ENCODE measurements around the gene LYVE1.

LYVE1 gene

DNA sequence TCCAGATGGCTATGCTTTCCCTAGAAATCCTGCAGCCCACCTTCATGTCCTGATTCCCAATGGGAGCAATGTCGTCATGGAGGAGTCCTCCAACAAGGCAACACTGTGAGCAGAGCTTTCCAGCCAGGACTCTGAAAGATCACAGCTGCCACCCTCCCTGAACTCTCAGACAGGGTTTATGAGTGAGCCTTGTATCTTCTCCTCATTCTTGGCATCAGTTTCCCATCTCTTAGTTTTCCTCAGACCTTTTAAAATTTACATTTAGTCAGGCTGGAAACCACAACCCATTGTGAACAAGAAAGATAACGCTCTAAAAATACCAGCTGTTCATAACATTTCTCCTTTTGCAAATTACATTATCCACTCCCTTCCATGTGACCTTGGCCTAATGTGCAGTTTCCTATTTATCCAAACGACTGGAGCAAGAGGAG is 15.6 kb upstream of the LYVE1 start:
- no peak for TF ChIP-seq CTCF (IDR thresholded peaks at IDR 0.05; ENCODE audit: insufficient read depth, low read length, poor library complexity, severe bottlenecking)
- no peak overlapping the region for H3K4me3 ChIP-seq (replicated peaks; ENCODE audit: low read depth, low read length)
- H3K27me3 ChIP-seq (replicated peaks; ENCODE audit: control insufficient read depth, insufficient read depth, low read length): no peaks in the 10 kb centered on the region; the same call in none of the 2 replicates
- DNase-seq (ENCODE audit: extremely low read depth, insufficient read length): no peak
- no peaks in the 10 kb centered on the region for H3K36me3 ChIP-seq (ENCODE audit: control insufficient read depth, insufficient read depth, low read length)

DNA sequence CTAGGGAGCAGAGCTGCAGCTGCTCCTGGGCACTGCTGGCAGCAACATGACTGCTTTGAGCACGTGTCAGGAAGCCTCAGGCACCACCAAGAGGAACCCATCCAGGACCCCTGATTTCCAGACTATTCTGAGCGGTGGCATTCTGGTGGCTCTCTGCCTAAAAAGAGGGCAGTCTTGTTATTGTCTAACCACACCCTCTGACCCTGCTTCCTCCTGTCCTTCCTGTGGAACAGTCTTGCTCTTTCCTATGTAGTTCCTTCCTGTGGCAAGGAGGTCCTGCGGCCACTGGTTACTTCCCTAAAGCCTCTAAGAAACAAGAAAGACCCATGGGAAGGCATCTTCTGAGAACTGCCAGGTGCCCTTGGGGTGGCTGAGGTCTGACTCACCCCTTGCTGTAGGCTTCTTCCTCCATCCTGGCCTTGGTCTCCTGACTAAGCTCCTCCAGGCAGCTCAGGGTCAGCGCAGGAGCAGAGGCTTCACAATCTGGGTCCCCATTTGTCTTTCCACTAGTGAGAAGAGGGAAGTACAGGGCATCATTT is 13.1 kb upstream of the LYVE1 start:
- Histone ChIP-seq H3K36me3 (ENCODE audit: control insufficient read depth, insufficient read depth, low read length) (no peaks in the 10 kb centered on the region), H3K27me3 (replicated peaks; ENCODE audit: control insufficient read depth, insufficient read depth, low read length) (no peaks in the 10 kb centered on the region; the same call in none of the 2 replicates), H3K4me3 (replicated peaks; ENCODE audit: low read depth, low read length) (no peak overlapping the region)
- DNase-seq (ENCODE audit: extremely low read depth, insufficient read length): no peak
- no peak for TF ChIP-seq CTCF (IDR thresholded peaks at IDR 0.05; ENCODE audit: insufficient read depth, low read length, poor library complexity, severe bottlenecking)

DNA sequence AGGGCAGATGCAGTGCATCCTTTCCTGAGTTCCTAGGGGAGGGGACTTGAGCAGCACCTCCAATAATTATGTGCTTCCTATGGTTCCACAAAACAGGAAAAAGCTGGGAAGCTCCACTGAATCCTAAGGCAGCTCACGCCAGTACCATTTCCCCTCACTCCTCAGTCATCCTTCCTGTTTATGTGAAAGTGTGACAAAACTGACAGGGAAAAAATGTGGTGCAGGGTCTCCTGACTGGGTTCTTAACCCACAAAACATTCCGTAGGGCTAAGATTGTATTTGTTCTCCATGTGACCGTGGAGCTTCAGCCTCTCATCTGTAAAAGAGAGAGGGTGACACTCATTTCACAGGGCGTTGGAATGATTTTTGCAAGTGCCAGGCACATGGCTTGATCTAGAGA is 12.2 kb upstream of the LYVE1 start:
- TF ChIP-seq CTCF (IDR thresholded peaks at IDR 0.05; ENCODE audit: insufficient read depth, low read length, poor library complexity, severe bottlenecking): no peak
- no peaks in the 10 kb centered on the region; the same call in none of the 2 replicates for H3K27me3 ChIP-seq (replicated peaks; ENCODE audit: control insufficient read depth, insufficient read depth, low read length)
- H3K36me3 ChIP-seq (ENCODE audit: control insufficient read depth, insufficient read depth, low read length): no peaks in the 10 kb centered on the region
- H3K4me3 ChIP-seq (replicated peaks; ENCODE audit: low read depth, low read length): no peak overlapping the region
- DNase-seq (ENCODE audit: extremely low read depth, insufficient read length): no peak

- Histone ChIP-seq H3K36me3 (ENCODE audit: control insufficient read depth, insufficient read depth, low read length) (no peaks in the 10 kb centered on the region), H3K27me3 (replicated peaks; ENCODE audit: control insufficient read depth, insufficient read depth, low read length) (no peaks in the 10 kb centered on the region; the same call in none of the 2 replicates), H3K4me3 (replicated peaks; ENCODE audit: low read depth, low read length) (no peak overlapping the region)
- DNase-seq (ENCODE audit: extremely low read depth, insufficient read length): no peak
- no peak for TF ChIP-seq CTCF (IDR thresholded peaks at IDR 0.05; ENCODE audit: insufficient read depth, low read length, poor library complexity, severe bottlenecking)
These were observed 11.2 kb upstream of the LYVE1 start for GRCh38 chr11:10579700-10580099.

DNA sequence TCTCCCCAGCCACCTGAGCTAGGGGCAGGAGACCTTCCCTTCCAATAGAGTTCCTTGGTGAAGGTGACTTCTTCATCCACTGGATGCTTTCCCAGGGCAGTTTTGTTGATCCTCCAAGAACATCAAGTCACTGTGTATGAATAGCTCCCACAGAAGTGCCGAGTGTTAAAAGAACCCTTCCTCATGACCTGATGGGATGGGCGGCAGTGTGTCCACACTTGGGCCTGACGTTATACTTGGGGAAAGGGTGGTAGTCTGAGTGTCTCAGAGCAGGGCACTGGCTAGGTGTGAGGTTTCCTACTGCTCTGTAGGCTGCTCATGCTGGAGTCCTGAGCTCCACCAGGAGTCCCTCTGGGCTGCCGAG is 7.6 kb upstream of the LYVE1 start:
- no peaks in the 10 kb centered on the region; the same call in none of the 2 replicates for H3K27me3 ChIP-seq (replicated peaks; ENCODE audit: control insufficient read depth, insufficient read depth, low read length)
- H3K4me3 ChIP-seq (replicated peaks; ENCODE audit: low read depth, low read length): no peak overlapping the region
- no peaks in the 10 kb centered on the region for H3K36me3 ChIP-seq (ENCODE audit: control insufficient read depth, insufficient read depth, low read length)
- DNase-seq (ENCODE audit: extremely low read depth, insufficient read length): no peak
- no peak for TF ChIP-seq CTCF (IDR thresholded peaks at IDR 0.05; ENCODE audit: insufficient read depth, low read length, poor library complexity, severe bottlenecking)
